CD14-positive monocyte (primary cell): ENCODE data around the gene TBC1D4. TPM values are rescaled to one million over a fixed set of nuclear protein-coding genes. Genes with fewer than 3 reads are reported as not detected.

ENCODE experiments used
- DNase-seq, 3 donors: peaks; one replicate each; pipeline ENCODE4 v3.0.0-alpha.2; 2011 to 2022
- H2AFZ ChIP-seq: 2 replicates; pipeline ENCODE4 v1.6.0; 2012; ENCODE audit warnings: mild to moderate bottlenecking, low read depth, low read length, inconsistent platforms; ENCODE audit not compliant: insufficient read depth, poor library complexity, severe bottlenecking
- H3K27ac ChIP-seq, 2 donors: 1 replicate in 1 of 2; 2 replicates in 1 of 2; pipeline ENCODE4 v1.5.1; 2012 to 2013; ENCODE audit warnings: low read length in 2 of 2, control low read depth in 1 of 2, inconsistent platforms in 1 of 2, low read depth in 1 of 2, mild to moderate bottlenecking in 1 of 2
- H3K27me3 ChIP-seq, 2 donors: one replicate each; pipeline versions ENCODE4 v1.6.0 to v1.6.1; 2011 to 2013; ENCODE audit warnings: low read length in 2 of 2; ENCODE audit not compliant: control insufficient read depth in 2 of 2, insufficient read depth in 2 of 2
- H3K36me3 ChIP-seq, 2 donors: replicated peaks in 1 of 2; 1 replicate in 1 of 2; 2 replicates in 1 of 2; pipeline versions ENCODE4 v1.5.1 to v1.6.1; 2012 to 2013; ENCODE audit warnings: low read length in 2 of 2, control low read depth in 1 of 2, inconsistent platforms in 1 of 2, mild to moderate bottlenecking in 1 of 2; ENCODE audit not compliant: insufficient read depth in 2 of 2, control insufficient read depth in 1 of 2
- H3K4me1 ChIP-seq, 2 donors: 1 replicate in 1 of 2; 2 replicates in 1 of 2; pipeline versions ENCODE4 v1.5.1 to v1.6.1; 2012 to 2013; ENCODE audit warnings: low read length in 2 of 2, control low read depth in 1 of 2, inconsistent platforms in 1 of 2, mild to moderate bottlenecking in 1 of 2, moderate library complexity in 1 of 2; ENCODE audit not compliant: insufficient read depth in 2 of 2, control insufficient read depth in 1 of 2
- H3K4me2 ChIP-seq: replicated peaks from 2 replicates; pipeline ENCODE3; 2012; ENCODE audit warnings: low read length, moderate library complexity, mild to moderate bottlenecking; ENCODE audit not compliant: poor library complexity, severe bottlenecking; ENCODE audit errors: extremely low read depth
- H3K4me3 ChIP-seq, 3 experiments: fragments of 200-600 bp in 1 of 3; sonication (generic) in 1 of 3; replicated peaks in 1 of 3; 1 replicate in 2 of 3; 2 replicates in 1 of 3; pipeline ENCODE4 v1.5.1; 2011 to 2013; ENCODE audit warnings: low read length in 3 of 3, mild to moderate bottlenecking in 3 of 3, control low read depth in 2 of 3, low read depth in 2 of 3, inconsistent platforms in 1 of 3, moderate library complexity in 1 of 3
- H3K79me2 ChIP-seq: 2 replicates; pipeline ENCODE4 v1.6.0; 2012; ENCODE audit warnings: mild to moderate bottlenecking, control low read depth, inconsistent platforms, low read length, moderate library complexity; ENCODE audit not compliant: insufficient read depth
- H3K9ac ChIP-seq: 2 replicates; pipeline ENCODE4 v1.6.0; 2017; ENCODE audit warnings: low read length, mild to moderate bottlenecking; ENCODE audit not compliant: insufficient read depth, poor library complexity, severe bottlenecking
- H3K9me3 ChIP-seq, 2 donors: replicated peaks in 1 of 2; 1 replicate in 1 of 2; 2 replicates in 1 of 2; pipeline versions ENCODE4 v1.5.1 to v1.6.1; 2012 to 2013; ENCODE audit warnings: low read length in 2 of 2, control low read depth in 1 of 2; ENCODE audit not compliant: control insufficient read depth in 1 of 2, insufficient read depth in 1 of 2
- H4K20me1 ChIP-seq: 2 replicates; pipeline ENCODE4 v1.6.0; 2012; ENCODE audit warnings: mild to moderate bottlenecking, low read length, control low read depth, moderate library complexity; ENCODE audit not compliant: insufficient read depth
- H3K27ac Mint-ChIP-seq, 7 donors: one replicate each; pipeline ENCODE4 v1.8.0; 2020; ENCODE audit warnings: mild to moderate bottlenecking in 7 of 7, mixed read lengths in 7 of 7, moderate library complexity in 6 of 7, inconsistent platforms in 2 of 7
- H3K27me3 Mint-ChIP-seq, 3 donors: one replicate each; pipeline ENCODE4 v1.8.0; 2021 to 2022; ENCODE audit warnings: low read depth in 3 of 3, mild to moderate bottlenecking in 3 of 3, mixed read lengths in 3 of 3, moderate library complexity in 3 of 3, inconsistent platforms in 1 of 3
- H3K36me3 Mint-ChIP-seq, 2 donors: one replicate each; pipeline ENCODE4 v1.8.0; 2020; ENCODE audit warnings: mixed read lengths in 2 of 2, inconsistent platforms in 1 of 2, mild to moderate bottlenecking in 1 of 2
- H3K4me1 Mint-ChIP-seq: one replicate; pipeline ENCODE4 v1.8.0; 2020; ENCODE audit warnings: mild to moderate bottlenecking, mixed read lengths
- H3K4me3 Mint-ChIP-seq, 2 donors: one replicate each; pipeline ENCODE4 v1.8.0; 2020; ENCODE audit warnings: mild to moderate bottlenecking in 2 of 2, mixed read lengths in 2 of 2, moderate library complexity in 1 of 2
- H3K9me3 Mint-ChIP-seq, 7 donors: one replicate each; pipeline ENCODE4 v1.8.0; 2020 to 2022; ENCODE audit warnings: mixed read lengths in 7 of 7, mild to moderate bottlenecking in 6 of 7, moderate library complexity in 6 of 7, inconsistent platforms in 2 of 7
- CTCF ChIP-seq: fragments of 200-600 bp; IDR thresholded peaks from one replicate; pipeline ENCODE4 v1.8.0; 2022; ENCODE audit warnings: antibody characterized with exemption, mild to moderate bottlenecking
- WGBS: methylation state at CpG from one replicate; pipeline ENCODE4 v1.1.5; 2013; ENCODE audit warnings: missing lambda C conversion rate; ENCODE audit not compliant: insufficient coverage; 5-methylcytosine and 5-hydroxymethylcytosine counted together
- intact Hi-C, 2 donors: fragments of 100-400 bp; cut with micrococcal nuclease; formaldehyde crosslinking; loops; one replicate each; pipeline versions ENCODE4 v1.15.0 to v1.15.1; 2023
- polyA plus RNA-seq, 3 donors: library from polyadenylated mRNA; depleted of rRNA in 1 of 3; unstranded in 2 of 3; stranded (reverse) in 1 of 3; fragments of 300-500 nt in 2 of 3; fragments of >200 nt in 1 of 3; fragmentation: Illumina TruSeq in 2 of 3; gene quantifications; 1 replicate in 2 of 3; 2 replicates in 1 of 3; pipeline ENCODE4 v1.2.3, GENCODE V29; 2012 to 2021

The TBC1D4 gene
- polyA plus RNA-seq, 3 donors = 2.0 to 6.7 (median 2.5) TPM

- H3K4me1 Mint-ChIP-seq = no peaks in the 10 kb centered on the region
Measured at GRCh38 chr13:75446874-75447273, 35.1 kb downstream of the TBC1D4 start.

GRCh38 chr13:75445717-75446499, 36.1 kb downstream of the TBC1D4 start:
- H3K36me3 Mint-ChIP-seq = no peaks in the 10 kb centered on the region
- H3K27ac Mint-ChIP-seq = no peak overlapping the region
- H3K4me1 Mint-ChIP-seq = no peaks in the 10 kb centered on the region
- no peak overlapping the region for H3K4me3 Mint-ChIP-seq
- no peaks in the 10 kb centered on the region for H3K27me3 Mint-ChIP-seq
- Histone ChIP-seq H3K27me3 (no peaks in the 10 kb centered on the region), H3K9me3 (no peaks in the 10 kb centered on the region), H3K9ac (no peak overlapping the region), H3K4me3 (no peak overlapping the region), H3K36me3 (no peaks in the 10 kb centered on the region), H3K27ac (no peak overlapping the region), H3K79me2 (no peaks in the 10 kb centered on the region), H4K20me1 (no peaks in the 10 kb centered on the region), H3K4me1 (no peaks in the 10 kb centered on the region), H2AFZ (no peak overlapping the region), H3K4me2 (no peak overlapping the region)
- H3K9me3 Mint-ChIP-seq = peaks cover 0 to 2% (median 0%) of the 10 kb centered on the region in 7 donors
- DNase-seq = no peak
- 100% methylated on average over 1 of the region's 7 CpGs for WGBS
- intact Hi-C loops = no loop called here
- no peak for TF ChIP-seq CTCF

More at GRCh38 chr13:75446874-75447273, 35.1 kb downstream of the TBC1D4 start:
- WGBS = 92% methylated on average over 2 of the region's 3 CpGs
- Mint-ChIP-seq H3K27ac (no peak overlapping the region), H3K36me3 (no peaks in the 10 kb centered on the region), H3K27me3 (no peaks in the 10 kb centered on the region), H3K9me3 (peaks cover 0 to 2% (median 0%) of the 10 kb centered on the region in 7 donors), H3K4me3 (no peak overlapping the region)
- H2AFZ ChIP-seq = no peak overlapping the region
- H3K4me3 ChIP-seq = no peak overlapping the region
- H3K9me3 ChIP-seq = peaks cover 0 to 2% of the 10 kb centered on the region in 2 donors
- H3K4me2 ChIP-seq = no peak overlapping the region
- intact Hi-C loops = no loop called here
- TF ChIP-seq CTCF = no peak
- H3K27ac ChIP-seq = no peak overlapping the region
- no peak for DNase-seq
- no peak overlapping the region for H3K9ac ChIP-seq
- no peaks in the 10 kb centered on the region for H4K20me1 ChIP-seq
- no peaks in the 10 kb centered on the region for H3K36me3 ChIP-seq
- no peaks in the 10 kb centered on the region for H3K4me1 ChIP-seq
- no peaks in the 10 kb centered on the region for H3K27me3 ChIP-seq
- H3K79me2 ChIP-seq = no peaks in the 10 kb centered on the region
